ENCODE data around the gene DOK5. TPM values are rescaled to one million over a fixed set of nuclear protein-coding genes. Genes with fewer than 3 reads are reported as not detected.

The DOK5 gene
- total and polyA plus RNA-seq, 4 donors = 19.1 to 45.7 (median 32.7) TPM

- Histone ChIP-seq H3K27ac (ENCODE audit: low read depth, low read length) (no peak overlapping the region), H3K9me3 (ENCODE audit: control insufficient read depth, insufficient read depth, low read length) (no peaks in the 10 kb centered on the region), H3K36me3 (ENCODE audit: control insufficient read depth, insufficient read depth, low read length) (peaks cover 4% of the 10 kb centered on the region), H3K27me3 (ENCODE audit: control insufficient read depth, insufficient read depth, low read length) (no peaks in the 10 kb centered on the region), H3K4me1 (ENCODE audit: control insufficient read depth, insufficient read depth, low read length) (peaks cover 5% of the 10 kb centered on the region), H3K4me3 (ENCODE audit: low read depth, low read length) (no peak overlapping the region)
- WGBS (ENCODE audit: insufficient coverage) = 96% methylated on average over 14 of the region's 18 CpGs
- DNase-seq (ENCODE audit: low read depth in 4 of 6, low spot score in 6 of 6) = no peak
Observed at GRCh38 chr20:54642864-54643667, 167.7 kb downstream of the DOK5 start.

GRCh38 chr20:54643761-54644160, 168.4 kb downstream of the DOK5 start:
- H3K36me3 ChIP-seq (ENCODE audit: control insufficient read depth, insufficient read depth, low read length) = peaks cover 4% of the 10 kb centered on the region
- H3K27me3 ChIP-seq (ENCODE audit: control insufficient read depth, insufficient read depth, low read length) = no peaks in the 10 kb centered on the region
- DNase-seq (ENCODE audit: low read depth in 4 of 6, low spot score in 6 of 6) = no peak
- no peak overlapping the region for H3K27ac ChIP-seq (ENCODE audit: low read depth, low read length)
- WGBS (ENCODE audit: insufficient coverage) = 95% methylated on average over 4 of the region's 4 CpGs
- no peak overlapping the region for H3K4me3 ChIP-seq (ENCODE audit: low read depth, low read length)
- H3K9me3 ChIP-seq (ENCODE audit: control insufficient read depth, insufficient read depth, low read length) = no peaks in the 10 kb centered on the region
- H3K4me1 ChIP-seq (ENCODE audit: control insufficient read depth, insufficient read depth, low read length) = peaks cover 5% of the 10 kb centered on the region

GRCh38 chr20:54645445-54646155, 170.2 kb downstream of the DOK5 start:
- Histone ChIP-seq H3K36me3 (ENCODE audit: control insufficient read depth, insufficient read depth, low read length) (peaks cover 4% of the 10 kb centered on the region), H3K27me3 (ENCODE audit: control insufficient read depth, insufficient read depth, low read length) (no peaks in the 10 kb centered on the region), H3K27ac (ENCODE audit: low read depth, low read length) (no peak overlapping the region), H3K4me3 (ENCODE audit: low read depth, low read length) (no peak overlapping the region), H3K4me1 (ENCODE audit: control insufficient read depth, insufficient read depth, low read length) (peaks cover 8% of the 10 kb centered on the region), H3K9me3 (ENCODE audit: control insufficient read depth, insufficient read depth, low read length) (no peaks in the 10 kb centered on the region)
- no peak for DNase-seq (ENCODE audit: low read depth in 4 of 6, low spot score in 6 of 6)
- no CpG with 5 or more reads among the region's 8 CpGs for WGBS (ENCODE audit: insufficient coverage)

GRCh38 chr20:54646156-54646517, 170.7 kb downstream of the DOK5 start:
- no peak for DNase-seq (ENCODE audit: low read depth in 4 of 6, low spot score in 6 of 6)
- Histone ChIP-seq H3K4me1 (ENCODE audit: control insufficient read depth, insufficient read depth, low read length) (peaks cover 8% of the 10 kb centered on the region), H3K9me3 (ENCODE audit: control insufficient read depth, insufficient read depth, low read length) (no peaks in the 10 kb centered on the region), H3K36me3 (ENCODE audit: control insufficient read depth, insufficient read depth, low read length) (peaks cover 4% of the 10 kb centered on the region), H3K27ac (ENCODE audit: low read depth, low read length) (no peak overlapping the region), H3K4me3 (ENCODE audit: low read depth, low read length) (no peak overlapping the region), H3K27me3 (ENCODE audit: control insufficient read depth, insufficient read depth, low read length) (no peaks in the 10 kb centered on the region)
- 93% methylated on average over 2 of the region's 4 CpGs for WGBS (ENCODE audit: insufficient coverage)

GRCh38 chr20:54648421-54649142, 173.2 kb downstream of the DOK5 start:
- 79% methylated on average over 7 of the region's 9 CpGs for WGBS (ENCODE audit: insufficient coverage)
- no peak for DNase-seq (ENCODE audit: low read depth in 4 of 6, low spot score in 6 of 6)
- Histone ChIP-seq H3K36me3 (ENCODE audit: control insufficient read depth, insufficient read depth, low read length) (no peaks in the 10 kb centered on the region), H3K9me3 (ENCODE audit: control insufficient read depth, insufficient read depth, low read length) (no peaks in the 10 kb centered on the region), H3K27ac (ENCODE audit: low read depth, low read length) (no peak overlapping the region), H3K4me3 (ENCODE audit: low read depth, low read length) (no peak overlapping the region), H3K4me1 (ENCODE audit: control insufficient read depth, insufficient read depth, low read length) (peaks cover 3% of the 10 kb centered on the region), H3K27me3 (ENCODE audit: control insufficient read depth, insufficient read depth, low read length) (no peaks in the 10 kb centered on the region)

- 0% methylated on average over 4 of the region's 8 CpGs for WGBS (ENCODE audit: insufficient coverage)
- DNase-seq (ENCODE audit: low read depth in 4 of 6, low spot score in 6 of 6) = peak; percentile 69 to 98 (median 86)
- H3K9me3 ChIP-seq (ENCODE audit: control insufficient read depth, insufficient read depth, low read length) = no peaks in the 10 kb centered on the region
- peaks cover 3% of the 10 kb centered on the region for H3K4me1 ChIP-seq (ENCODE audit: control insufficient read depth, insufficient read depth, low read length)
- H3K27me3 ChIP-seq (ENCODE audit: control insufficient read depth, insufficient read depth, low read length) = no peaks in the 10 kb centered on the region
- H3K27ac ChIP-seq (ENCODE audit: low read depth, low read length) = no peak overlapping the region
- no peaks in the 10 kb centered on the region for H3K36me3 ChIP-seq (ENCODE audit: control insufficient read depth, insufficient read depth, low read length)
- H3K4me3 ChIP-seq (ENCODE audit: low read depth, low read length) = no peak overlapping the region
Observed at GRCh38 chr20:54649511-54649962, 174.1 kb downstream of the DOK5 start.

- DNase-seq (ENCODE audit: low read depth in 4 of 6, low spot score in 6 of 6) = no peak
- Histone ChIP-seq H3K4me3 (ENCODE audit: low read depth, low read length) (no peak overlapping the region), H3K9me3 (ENCODE audit: control insufficient read depth, insufficient read depth, low read length) (no peaks in the 10 kb centered on the region), H3K36me3 (ENCODE audit: control insufficient read depth, insufficient read depth, low read length) (no peaks in the 10 kb centered on the region), H3K4me1 (ENCODE audit: control insufficient read depth, insufficient read depth, low read length) (peaks cover 3% of the 10 kb centered on the region), H3K27me3 (ENCODE audit: control insufficient read depth, insufficient read depth, low read length) (no peaks in the 10 kb centered on the region), H3K27ac (ENCODE audit: low read depth, low read length) (no peak overlapping the region)
- WGBS (ENCODE audit: insufficient coverage) = 80% methylated on average over 1 of the region's 4 CpGs
Observed at GRCh38 chr20:54650052-54650719, 174.8 kb downstream of the DOK5 start.

GRCh38 chr20:54651252-54651651, 175.9 kb downstream of the DOK5 start:
- H3K4me1 ChIP-seq (ENCODE audit: control insufficient read depth, insufficient read depth, low read length) = peaks cover 3% of the 10 kb centered on the region
- H3K36me3 ChIP-seq (ENCODE audit: control insufficient read depth, insufficient read depth, low read length) = no peaks in the 10 kb centered on the region
- no peak overlapping the region for H3K27ac ChIP-seq (ENCODE audit: low read depth, low read length)
- H3K9me3 ChIP-seq (ENCODE audit: control insufficient read depth, insufficient read depth, low read length) = no peaks in the 10 kb centered on the region
- no peaks in the 10 kb centered on the region for H3K27me3 ChIP-seq (ENCODE audit: control insufficient read depth, insufficient read depth, low read length)
- no peak for DNase-seq (ENCODE audit: low read depth in 4 of 6, low spot score in 6 of 6)
- H3K4me3 ChIP-seq (ENCODE audit: low read depth, low read length) = no peak overlapping the region
- 86% methylated on average over 1 of the region's 3 CpGs for WGBS (ENCODE audit: insufficient coverage)

- Histone ChIP-seq H3K27me3 (ENCODE audit: control insufficient read depth, insufficient read depth, low read length) (no peaks in the 10 kb centered on the region), H3K4me1 (ENCODE audit: control insufficient read depth, insufficient read depth, low read length) (peaks cover under 1% of the 10 kb centered on the region), H3K4me3 (ENCODE audit: low read depth, low read length) (no peak overlapping the region), H3K9me3 (ENCODE audit: control insufficient read depth, insufficient read depth, low read length) (no peaks in the 10 kb centered on the region), H3K27ac (ENCODE audit: low read depth, low read length) (no peak overlapping the region), H3K36me3 (ENCODE audit: control insufficient read depth, insufficient read depth, low read length) (no peaks in the 10 kb centered on the region)
- no CpG with 5 or more reads among the region's 4 CpGs for WGBS (ENCODE audit: insufficient coverage)
- DNase-seq (ENCODE audit: low read depth in 4 of 6, low spot score in 6 of 6) = peak in 1 of 6 donors; percentile 40
Observed at GRCh38 chr20:54654450-54654849, 179.1 kb downstream of the DOK5 start.

Measured in spinal cord (tissue), 10 donors.